H9 (cell line): Measurements from ENCODE around the gene NCBP1. TPM values are rescaled to one million over a fixed set of nuclear protein-coding genes. Genes with fewer than 3 reads are reported as not detected.
"Not testable (repeated sequence)": the region's sequence is repeated elsewhere in the genome, so short reads cannot be mapped to it uniquely, and the experiment has no call there.

Source experiments
- DNase-seq: peaks from one replicate; pipeline ENCODE4 v3.0.0-alpha.2; 2017
- H2AFZ ChIP-seq: one replicate; pipeline ENCODE4 v1.6.1; 2013; ENCODE audit warnings: mild to moderate bottlenecking, low read length, control low read depth, moderate library complexity
- H2AK5ac ChIP-seq: 2 replicates; pipeline ENCODE4 v1.6.1; 2013; ENCODE audit warnings: low read length, control low read depth, mixed read lengths; ENCODE audit not compliant: insufficient read length
- H2BK120ac ChIP-seq: one replicate; pipeline ENCODE4 v1.6.1; 2013; ENCODE audit warnings: low read depth, mild to moderate bottlenecking, low read length, control low read depth, inconsistent platforms; ENCODE audit not compliant: poor library complexity, severe bottlenecking
- H2BK12ac ChIP-seq: 2 replicates; pipeline ENCODE4 v1.6.1; 2013; ENCODE audit warnings: low read length, control low read depth, mixed read lengths, low read depth; ENCODE audit not compliant: insufficient read length
- H2BK15ac ChIP-seq: 2 replicates; pipeline ENCODE4 v1.6.1; 2013; ENCODE audit warnings: low read depth, low read length, control low read depth
- H2BK20ac ChIP-seq: one replicate; pipeline ENCODE4 v1.6.1; 2013; ENCODE audit warnings: low read depth, mild to moderate bottlenecking, low read length, control low read depth, inconsistent platforms; ENCODE audit not compliant: poor library complexity, severe bottlenecking
- H2BK5ac ChIP-seq: 2 replicates; pipeline ENCODE4 v1.6.1; 2013; ENCODE audit warnings: low read length, control low read depth, mixed read lengths; ENCODE audit not compliant: insufficient read length
- H3K14ac ChIP-seq: 2 replicates; pipeline ENCODE4 v1.6.1; 2013; ENCODE audit warnings: low read length, control low read depth; ENCODE audit not compliant: insufficient read depth
- H3K18ac ChIP-seq: 2 replicates; pipeline ENCODE4 v1.6.1; 2013; ENCODE audit warnings: low read depth, mild to moderate bottlenecking, mixed read lengths, low read length, control low read depth; ENCODE audit not compliant: insufficient read length
- H3K23ac ChIP-seq: 2 replicates; pipeline ENCODE4 v1.6.1; 2013; ENCODE audit warnings: low read length, control low read depth, mixed read lengths, low read depth; ENCODE audit not compliant: insufficient read length
- H3K23me2 ChIP-seq: 2 replicates; pipeline ENCODE4 v1.6.1; 2013; ENCODE audit warnings: low read depth, mild to moderate bottlenecking, mixed read lengths, low read length, control low read depth; ENCODE audit not compliant: insufficient read length, poor library complexity, severe bottlenecking
- H3K27ac ChIP-seq: 2 replicates; pipeline ENCODE4 v1.5.1; 2013; ENCODE audit warnings: low read length, control low read depth, mixed read lengths, low read depth; ENCODE audit not compliant: insufficient read length
- H3K27me3 ChIP-seq: 2 replicates; pipeline ENCODE4 v1.6.1; 2013; ENCODE audit warnings: low read length, control low read depth, inconsistent platforms; ENCODE audit not compliant: insufficient read depth
- H3K4ac ChIP-seq: 2 replicates; pipeline ENCODE4 v1.6.1; 2013; ENCODE audit warnings: low read depth, mild to moderate bottlenecking, control low read depth, inconsistent platforms, low read length, moderate library complexity
- H3K4me1 ChIP-seq: 2 replicates; pipeline ENCODE4 v1.6.1; 2013; ENCODE audit warnings: low read length, control low read depth, inconsistent platforms; ENCODE audit not compliant: insufficient read depth
- H3K4me2 ChIP-seq: 2 replicates; pipeline ENCODE4 v1.6.1; 2013; ENCODE audit warnings: low read length, control low read depth, mixed read lengths; ENCODE audit not compliant: insufficient read length, insufficient read depth
- H3K56ac ChIP-seq: 2 replicates; pipeline ENCODE4 v1.6.1; 2013; ENCODE audit warnings: low read depth, mild to moderate bottlenecking, mixed read lengths, low read length, control low read depth; ENCODE audit not compliant: insufficient read length
- H3K79me1 ChIP-seq: 2 replicates; pipeline ENCODE4 v1.6.1; 2013; ENCODE audit warnings: low read depth, mild to moderate bottlenecking, moderate library complexity, low read length, control low read depth, inconsistent platforms; ENCODE audit not compliant: insufficient read depth, poor library complexity, severe bottlenecking
- H3K79me2 ChIP-seq: 2 replicates; pipeline ENCODE4 v1.6.1; 2013; ENCODE audit warnings: low read length, control low read depth, inconsistent platforms; ENCODE audit not compliant: insufficient read depth
- H3K9ac ChIP-seq: 2 replicates; pipeline ENCODE4 v1.6.1; 2013; ENCODE audit warnings: low read length, control low read depth, mixed read lengths; ENCODE audit not compliant: insufficient read length; ENCODE audit errors: extremely low read depth
- H3K9me3 ChIP-seq: one replicate; pipeline ENCODE4 v1.6.1; 2013; ENCODE audit warnings: low read depth, low read length, inconsistent platforms; ENCODE audit not compliant: control insufficient read depth
- H3T11ph ChIP-seq: one replicate; pipeline ENCODE4 v1.6.1; 2013; ENCODE audit warnings: mild to moderate bottlenecking, low read length, control low read depth, inconsistent platforms
- H4K20me1 ChIP-seq: one replicate; pipeline ENCODE4 v1.6.1; 2013; ENCODE audit not compliant: control insufficient read depth, insufficient read length, insufficient read depth
- H4K5ac ChIP-seq: 2 replicates; pipeline ENCODE4 v1.6.1; 2013; ENCODE audit warnings: low read depth, mild to moderate bottlenecking, mixed read lengths, low read length, control low read depth; ENCODE audit not compliant: insufficient read length
- H4K8ac ChIP-seq: replicated peaks from 2 replicates; pipeline ENCODE4 v1.6.1; 2013; ENCODE audit warnings: low read length, control low read depth, mixed read lengths, low read depth; ENCODE audit not compliant: insufficient read length
- H4K91ac ChIP-seq: 2 replicates; pipeline ENCODE4 v1.6.1; 2013; ENCODE audit warnings: low read depth, mild to moderate bottlenecking, moderate library complexity, mixed read lengths, low read length, control low read depth; ENCODE audit not compliant: insufficient read length
- H3K27ac Mint-ChIP-seq, 3 experiments: 2 replicates in 2 of 3; 3 replicates in 1 of 3; pipeline ENCODE4 v1.8.0; 2020 to 2021; ENCODE audit warnings: mixed read lengths in 3 of 3, mild to moderate bottlenecking in 1 of 3, moderate library complexity in 1 of 3
- H3K27me3 Mint-ChIP-seq: 2 replicates; pipeline ENCODE4 v1.8.0; 2021; ENCODE audit warnings: low read depth, mild to moderate bottlenecking, moderate library complexity, mixed read lengths
- H3K36me3 Mint-ChIP-seq, 3 experiments: 2 replicates in 2 of 3; 3 replicates in 1 of 3; pipeline ENCODE4 v1.8.0; 2020 to 2021; ENCODE audit warnings: low read depth in 3 of 3, mixed read lengths in 3 of 3; ENCODE audit not compliant: insufficient read depth in 1 of 3
- H3K4me1 Mint-ChIP-seq, 2 experiments: 2 replicates each; pipeline ENCODE4 v1.8.0; 2020; ENCODE audit warnings: mixed read lengths in 2 of 2
- H3K4me3 Mint-ChIP-seq, 2 experiments: 2 replicates in 1 of 2; 3 replicates in 1 of 2; pipeline ENCODE4 v1.8.0; 2020 to 2021; ENCODE audit warnings: mild to moderate bottlenecking in 2 of 2, mixed read lengths in 2 of 2, moderate library complexity in 1 of 2
- H3K9me3 Mint-ChIP-seq, 2 experiments: 2 replicates in 1 of 2; 3 replicates in 1 of 2; pipeline ENCODE4 v1.8.0; 2020; ENCODE audit warnings: mild to moderate bottlenecking in 2 of 2, mixed read lengths in 2 of 2, moderate library complexity in 1 of 2
- CTCF ChIP-seq: fragments of 200-600 bp; sonication (generic); conservative IDR thresholded peaks from 3 replicates; pipeline ENCODE4 v1.8.0; 2021; ENCODE audit warnings: antibody characterized with exemption, mild to moderate bottlenecking
- WGBS: extraction: QIAGEN DNeasy Blood & Tissue Kit; methylation state at CpG from one replicate; pipeline ENCODE4 v1.1.7; 2013; ENCODE audit warnings: missing lambda C conversion rate, low lambda C conversion rate, mixed read lengths; ENCODE audit not compliant: insufficient read length; ENCODE audit errors: extremely low coverage; 5-methylcytosine and 5-hydroxymethylcytosine counted together
- total RNA-seq: library from RNA; stranded (reverse); gene quantifications from 2 replicates; pipeline ENCODE4 v1.2.1, GENCODE V29; 2021

NCBP1 gene
- total RNA-seq, 1 experiment from 2014 or later: 55.7 TPM

GRCh38 chr9:97617939-97618416, 15.6 kb upstream of the NCBP1 start:
- H2BK20ac ChIP-seq: no peak overlapping the region
- no peaks in the 10 kb centered on the region for H3K23me2 ChIP-seq
- no peak overlapping the region for H2BK120ac ChIP-seq
- WGBS: no CpG with 5 or more reads among the region's 1 CpG
- no peak overlapping the region for H2BK12ac ChIP-seq
- H3K4ac ChIP-seq: no peak overlapping the region
- TF ChIP-seq CTCF: no peak
- no peak overlapping the region for H3T11ph ChIP-seq
- H2AK5ac ChIP-seq: no peak overlapping the region
- no peak overlapping the region for H3K56ac ChIP-seq
- no peaks in the 10 kb centered on the region for H4K20me1 ChIP-seq
- H3K27ac ChIP-seq: no peak overlapping the region
- Mint-ChIP-seq H3K4me3 (no peak overlapping the region), H3K27ac (no peak overlapping the region), H3K9me3 (peaks cover 25 to 27% of the 10 kb centered on the region in 2 experiments), H3K36me3 (peaks cover 34 to 70% (median 70%) of the 10 kb centered on the region in 3 experiments), H3K27me3 (no peaks in the 10 kb centered on the region), H3K4me1 (peaks cover 12 to 14% of the 10 kb centered on the region in 2 experiments)
- no peak overlapping the region for H4K5ac ChIP-seq
- no peak overlapping the region for H2BK5ac ChIP-seq
- H4K91ac ChIP-seq: no peak overlapping the region
- DNase-seq: no peak
- no peak overlapping the region for H3K23ac ChIP-seq
- H2BK15ac ChIP-seq: no peak overlapping the region
- no peaks in the 10 kb centered on the region for H3K27me3 ChIP-seq
- H3K4me1 ChIP-seq: no peaks in the 10 kb centered on the region
- no peaks in the 10 kb centered on the region for H3K79me1 ChIP-seq
- H3K79me2 ChIP-seq: no peaks in the 10 kb centered on the region
- H2AFZ ChIP-seq: no peak overlapping the region
- H3K18ac ChIP-seq: no peak overlapping the region
- H3K14ac ChIP-seq: no peak overlapping the region
- H3K9me3 ChIP-seq: peaks cover 6% of the 10 kb centered on the region
- H3K9ac ChIP-seq: no peak overlapping the region
- no peak overlapping the region for H4K8ac ChIP-seq
- H3K4me2 ChIP-seq: no peak overlapping the region

- not testable (repeated sequence) for H3K4me3 Mint-ChIP-seq, H3K14ac ChIP-seq, H3K18ac ChIP-seq, H3K23ac ChIP-seq, H4K91ac ChIP-seq, H3K23me2 ChIP-seq, H3K27ac Mint-ChIP-seq, H3K4me1 ChIP-seq, H2BK12ac ChIP-seq, H2AFZ ChIP-seq, H3K4ac ChIP-seq, DNase-seq, H3T11ph ChIP-seq, H3K56ac ChIP-seq, H2BK15ac ChIP-seq, H3K4me2 ChIP-seq, H3K79me2 ChIP-seq, H3K9ac ChIP-seq, H2BK120ac ChIP-seq, H3K27me3 Mint-ChIP-seq, H3K27ac ChIP-seq, H2BK5ac ChIP-seq, H2BK20ac ChIP-seq, H4K5ac ChIP-seq, H2AK5ac ChIP-seq, H4K8ac ChIP-seq, H3K9me3 ChIP-seq, H4K20me1 ChIP-seq, H3K79me1 ChIP-seq, H3K27me3 ChIP-seq
- Mint-ChIP-seq H3K9me3 (peaks cover 30 to 32% of the 10 kb centered on the region in 2 experiments), H3K36me3 (peaks cover 52 to 77% (median 76%) of the 10 kb centered on the region in 3 experiments), H3K4me1 (peaks cover 12 to 14% of the 10 kb centered on the region in 2 experiments)
- no CpG with 5 or more reads among the region's 2 CpGs for WGBS
These were observed 13.6 kb upstream of the NCBP1 start for GRCh38 chr9:97620063-97620462.
